Lower lobe of right lung (tissue), 2 donors: ENCODE measurements around the gene STK32C. TPM values are rescaled to one million over a fixed set of nuclear protein-coding genes. Genes with fewer than 3 reads are reported as not detected.

Experiments used
- ATAC-seq, 2 donors: fragments of 200-7000 bp; cut with Tn5 transposase; one replicate each; pipeline ENCODE4 v1.9.1; 2020 to 2022; ENCODE audit warnings: mild to moderate bottlenecking in 2 of 2, moderate library complexity in 2 of 2
- DNase-seq: peaks from one replicate; pipeline ENCODE4 v3.0.0-alpha.2; 2020
- H3K27ac ChIP-seq: fragments of 200-600 bp; one replicate; pipeline ENCODE4 v1.8.0; 2022
- H3K27me3 ChIP-seq: fragments of 200-600 bp; one replicate; pipeline ENCODE4 v1.8.0; 2022; ENCODE audit warnings: low read depth
- H3K36me3 ChIP-seq: fragments of 200-600 bp; one replicate; pipeline ENCODE4 v1.8.0; 2022; ENCODE audit warnings: mild to moderate bottlenecking
- H3K4me1 ChIP-seq: fragments of 200-600 bp; one replicate; pipeline ENCODE4 v1.8.0; 2022
- H3K4me3 ChIP-seq: fragments of 200-600 bp; one replicate; pipeline ENCODE4 v1.8.0; 2022; ENCODE audit warnings: mild to moderate bottlenecking
- H3K9me3 ChIP-seq: fragments of 200-600 bp; one replicate; pipeline ENCODE4 v1.8.0; 2022
- intact Hi-C: fragments of 100-400 bp; cut with DNase I; formaldehyde crosslinking; loops from one replicate; pipeline ENCODE4 v1.11.0; 2022
- total RNA-seq: library from RNA; stranded (reverse); fragmentation: NEBNext Ultra II Directional; extraction: Animal tissue kit (Norgen Biotek cat#: 25700); gene quantifications from one replicate; pipeline ENCODE4 v1.2.1, GENCODE V29; 2021
- TF ChIP-seq, protein P1 (sequence below): fragments of 200-600 bp; IDR thresholded peaks from one replicate; pipeline ENCODE4 v1.8.0; 2022; ENCODE audit warnings: antibody characterized with exemption, mild to moderate bottlenecking
- donor health status: DM: no; HTN: yes; CAD: no; lungs with severe emphysema.

The STK32C gene
- total RNA-seq, 1 donor from 2014 or later = 14.1 TPM

GRCh38 chr10:132196178-132197113 lies 111.3 kb downstream of the STK32C start:
- H3K27ac ChIP-seq = no peak overlapping the region
- DNase-seq (peak; percentile 33), ATAC-seq (no peak)
- H3K27me3 ChIP-seq = peaks cover 9% of the 10 kb centered on the region
- TF ChIP-seq, protein P1, sequence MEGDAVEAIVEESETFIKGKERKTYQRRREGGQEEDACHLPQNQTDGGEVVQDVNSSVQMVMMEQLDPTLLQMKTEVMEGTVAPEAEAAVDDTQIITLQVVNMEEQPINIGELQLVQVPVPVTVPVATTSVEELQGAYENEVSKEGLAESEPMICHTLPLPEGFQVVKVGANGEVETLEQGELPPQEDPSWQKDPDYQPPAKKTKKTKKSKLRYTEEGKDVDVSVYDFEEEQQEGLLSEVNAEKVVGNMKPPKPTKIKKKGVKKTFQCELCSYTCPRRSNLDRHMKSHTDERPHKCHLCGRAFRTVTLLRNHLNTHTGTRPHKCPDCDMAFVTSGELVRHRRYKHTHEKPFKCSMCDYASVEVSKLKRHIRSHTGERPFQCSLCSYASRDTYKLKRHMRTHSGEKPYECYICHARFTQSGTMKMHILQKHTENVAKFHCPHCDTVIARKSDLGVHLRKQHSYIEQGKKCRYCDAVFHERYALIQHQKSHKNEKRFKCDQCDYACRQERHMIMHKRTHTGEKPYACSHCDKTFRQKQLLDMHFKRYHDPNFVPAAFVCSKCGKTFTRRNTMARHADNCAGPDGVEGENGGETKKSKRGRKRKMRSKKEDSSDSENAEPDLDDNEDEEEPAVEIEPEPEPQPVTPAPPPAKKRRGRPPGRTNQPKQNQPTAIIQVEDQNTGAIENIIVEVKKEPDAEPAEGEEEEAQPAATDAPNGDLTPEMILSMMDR = no peak
- H3K36me3 ChIP-seq = no peaks in the 10 kb centered on the region
- intact Hi-C loops = no loop called here
- H3K4me3 ChIP-seq = no peak overlapping the region
- H3K4me1 ChIP-seq = no peaks in the 10 kb centered on the region
- no peaks in the 10 kb centered on the region for H3K9me3 ChIP-seq

GRCh38 chr10:132195366-132196075 lies 112.2 kb downstream of the STK32C start:
- no peak for DNase-seq
- TF ChIP-seq, protein P1 = no peak

GRCh38 chr10:132194726-132195125 lies 113.0 kb downstream of the STK32C start:
- H3K4me1 ChIP-seq = no peaks in the 10 kb centered on the region
- intact Hi-C loops = no loop called here

More at GRCh38 chr10:132195366-132196075, 112.2 kb downstream of the STK32C start:
- H3K4me3 ChIP-seq = no peak overlapping the region
- no peak for ATAC-seq
- intact Hi-C loops = no loop called here
- no peaks in the 10 kb centered on the region for H3K9me3 ChIP-seq
- H3K36me3 ChIP-seq = no peaks in the 10 kb centered on the region
- no peaks in the 10 kb centered on the region for H3K4me1 ChIP-seq
- H3K27me3 ChIP-seq = peaks cover 9% of the 10 kb centered on the region
- H3K27ac ChIP-seq = no peak overlapping the region

DNA sequence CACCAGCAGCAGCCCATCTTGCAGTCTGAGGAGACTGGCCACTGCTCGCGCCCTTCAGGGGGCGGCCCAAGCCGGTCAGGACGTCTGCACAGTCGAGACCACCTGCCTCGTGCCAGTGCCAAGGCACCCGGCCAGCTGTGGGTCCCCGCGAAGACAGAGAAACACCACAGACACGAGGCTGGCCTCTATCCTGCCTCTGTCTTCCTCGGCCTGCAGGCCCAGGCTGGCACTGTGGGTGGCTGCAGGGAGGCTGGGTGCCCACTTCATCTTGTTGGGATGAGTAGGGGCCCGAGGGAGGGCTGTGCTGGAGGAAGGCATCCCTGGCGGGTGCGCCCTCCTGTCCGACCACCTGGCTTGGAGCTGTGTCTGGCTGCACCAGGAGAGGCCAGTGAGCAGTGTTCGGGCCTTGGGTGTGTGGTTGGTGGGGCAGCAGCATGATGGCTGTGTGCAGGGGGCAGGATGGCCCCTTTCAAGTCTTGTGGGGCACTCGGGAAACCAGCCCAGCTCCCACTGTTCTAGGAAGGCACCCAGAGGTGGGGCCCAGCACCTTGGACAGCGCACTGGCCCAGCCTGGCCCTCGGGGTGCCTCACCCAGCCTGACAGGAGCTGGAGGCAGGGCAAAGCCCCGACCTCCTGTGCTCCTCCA lies 113.7 kb downstream of the STK32C start:
- TF ChIP-seq, protein P1 = no peak
- Histone ChIP-seq H3K27ac (no peak overlapping the region), H3K27me3 (peaks cover 11% of the 10 kb centered on the region), H3K4me3 (no peak overlapping the region), H3K36me3 (no peaks in the 10 kb centered on the region), H3K4me1 (no peaks in the 10 kb centered on the region), H3K9me3 (no peaks in the 10 kb centered on the region)
- ATAC-seq (peak; percentile 33), DNase-seq (peak; percentile 51)
- intact Hi-C loops = no loop called here

More at GRCh38 chr10:132194726-132195125, 113.0 kb downstream of the STK32C start:
- no peaks in the 10 kb centered on the region for H3K36me3 ChIP-seq
- DNase-seq (peak; percentile 38), ATAC-seq (no peak)
- H3K4me3 ChIP-seq = no peak overlapping the region
- TF ChIP-seq, protein P1 = no peak
- no peaks in the 10 kb centered on the region for H3K9me3 ChIP-seq
- no peak overlapping the region for H3K27ac ChIP-seq
- H3K27me3 ChIP-seq = peaks cover 9% of the 10 kb centered on the region

GRCh38 chr10:132192991-132193665 lies 114.6 kb downstream of the STK32C start:
- ATAC-seq (no peak), DNase-seq (peak; percentile 13)
- peaks cover 20% of the 10 kb centered on the region for H3K27me3 ChIP-seq
- H3K4me1 ChIP-seq = no peaks in the 10 kb centered on the region
- H3K4me3 ChIP-seq = no peak overlapping the region
- no peaks in the 10 kb centered on the region for H3K36me3 ChIP-seq
- no peaks in the 10 kb centered on the region for H3K9me3 ChIP-seq
- H3K27ac ChIP-seq = no peak overlapping the region
- intact Hi-C loops = no loop called here
- TF ChIP-seq, protein P1 = no peak
